Neural crest cell (in vitro differentiated cells): ENCODE results near the gene S100A11. TPM values are rescaled to one million over a fixed set of nuclear protein-coding genes. Genes with fewer than 3 reads are reported as not detected.

ENCODE experiments used
- DNase-seq: peaks from one replicate; pipeline ENCODE4 v3.0.0; 2021; ENCODE audit warnings: low read depth, mixed read lengths, low spot score
- H3K27ac Mint-ChIP-seq: one replicate; pipeline ENCODE4 v1.8.0; 2021; ENCODE audit warnings: mild to moderate bottlenecking, mixed read lengths; ENCODE audit not compliant: unreplicated experiment
- H3K27me3 Mint-ChIP-seq: 2 replicates; pipeline ENCODE4 v1.8.0; 2021; ENCODE audit warnings: low read depth, mild to moderate bottlenecking, mixed read lengths
- H3K36me3 Mint-ChIP-seq: 2 replicates; pipeline ENCODE4 v1.8.0; 2021; ENCODE audit warnings: low read depth, mild to moderate bottlenecking, mixed read lengths
- H3K4me1 Mint-ChIP-seq: 2 replicates; pipeline ENCODE4 v1.8.0; 2021; ENCODE audit warnings: mixed read lengths
- H3K4me3 Mint-ChIP-seq: one replicate; pipeline ENCODE4 v1.8.0; 2021; ENCODE audit warnings: mild to moderate bottlenecking, mixed read lengths
- H3K9me3 Mint-ChIP-seq: 2 replicates; pipeline ENCODE4 v1.8.0; 2021; ENCODE audit warnings: mixed read lengths
- CTCF ChIP-seq: fragments of 200-600 bp; sonication (generic); conservative IDR thresholded peaks from 2 replicates; pipeline ENCODE4 v1.5.0; 2021; ENCODE audit warnings: antibody characterized with exemption, mild to moderate bottlenecking
- total RNA-seq: library from RNA; stranded (reverse); gene quantifications from 2 replicates; pipeline ENCODE4 v1.2.1, GENCODE V29; 2021

S100A11 gene
- total RNA-seq, 1 donor from 2014 or later: 41.6 TPM

DNA sequence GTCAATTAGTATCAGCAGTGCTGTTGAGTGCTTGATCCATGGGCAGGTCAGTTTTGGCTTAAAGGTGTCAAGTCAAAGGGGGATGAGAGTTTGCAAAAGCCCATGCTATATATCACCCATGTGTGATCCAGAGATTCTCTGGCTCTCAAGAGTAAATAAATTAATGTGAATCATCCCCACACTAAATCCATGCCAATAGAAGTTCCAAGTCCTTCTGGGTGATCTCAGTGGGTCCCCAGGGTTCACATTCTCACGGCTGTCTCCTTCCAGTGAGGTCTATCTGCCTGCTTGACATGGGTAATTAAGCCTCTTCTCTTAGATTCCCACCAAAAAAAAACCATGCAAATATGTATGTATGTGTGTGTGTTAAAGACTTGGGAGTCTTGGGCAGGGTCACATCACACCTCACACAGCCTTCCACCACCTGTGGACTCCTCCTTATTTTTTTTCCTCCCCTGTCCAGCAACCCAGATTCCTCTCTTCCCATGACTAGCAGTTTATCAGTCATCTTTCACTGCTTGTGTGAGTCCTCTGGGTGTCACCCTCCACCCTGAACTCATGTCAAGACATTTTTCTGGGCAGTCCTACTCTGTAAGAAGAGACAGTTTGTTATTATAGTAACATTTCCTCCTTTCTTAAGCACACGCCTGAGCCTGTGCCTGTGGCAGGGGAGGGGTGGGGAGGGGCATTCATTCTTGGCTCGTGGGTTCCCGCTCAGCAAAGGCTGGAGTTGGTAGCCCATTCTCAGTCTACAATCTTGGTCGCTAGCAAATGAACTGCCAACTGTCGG lies 14.3 kb upstream of the S100A11 start:
- H3K4me3 Mint-ChIP-seq: no peak overlapping the region
- peaks cover 53% of the 10 kb centered on the region for H3K27me3 Mint-ChIP-seq
- no peaks in the 10 kb centered on the region for H3K36me3 Mint-ChIP-seq
- no peaks in the 10 kb centered on the region for H3K9me3 Mint-ChIP-seq
- no peak for DNase-seq
- no peak for TF ChIP-seq CTCF
- H3K27ac Mint-ChIP-seq: no peak overlapping the region
- H3K4me1 Mint-ChIP-seq: peaks cover 15% of the 10 kb centered on the region

GRCh38 chr1:152049291-152050083 lies 12.7 kb upstream of the S100A11 start:
- TF ChIP-seq CTCF: no peak
- H3K27me3 Mint-ChIP-seq: peaks cover 41% of the 10 kb centered on the region
- H3K4me3 Mint-ChIP-seq: no peak overlapping the region
- H3K4me1 Mint-ChIP-seq: peaks cover 15% of the 10 kb centered on the region
- H3K27ac Mint-ChIP-seq: no peak overlapping the region
- DNase-seq: no peak
- H3K36me3 Mint-ChIP-seq: no peaks in the 10 kb centered on the region
- no peaks in the 10 kb centered on the region for H3K9me3 Mint-ChIP-seq

DNA sequence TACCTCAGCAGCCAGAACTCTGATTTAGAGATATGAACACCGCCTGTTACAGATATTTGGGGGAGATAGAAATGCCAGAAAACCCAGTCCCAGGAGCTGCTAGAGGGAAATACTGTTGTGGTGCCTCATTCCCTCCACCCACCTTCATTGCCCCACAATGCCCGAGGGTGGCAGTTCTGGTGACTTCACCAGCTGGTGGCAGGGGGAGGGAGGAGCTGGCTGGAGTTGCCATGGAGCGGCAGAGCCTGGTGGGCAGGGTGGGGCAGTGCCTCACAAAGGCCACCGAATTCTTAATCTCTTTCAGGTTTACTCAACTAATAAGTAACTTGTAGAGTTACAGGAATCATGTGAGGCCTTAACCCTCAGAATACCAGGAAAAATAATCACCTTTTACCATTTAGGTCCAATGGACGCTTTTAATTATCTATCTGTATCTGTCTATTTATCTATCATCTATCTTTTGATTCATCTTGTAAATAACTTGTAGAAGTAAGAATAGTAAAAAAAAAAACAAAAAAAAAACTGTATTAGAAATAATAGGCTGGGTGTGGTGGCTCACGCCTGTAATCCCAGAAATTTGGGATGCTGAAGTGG lies 11.7 kb upstream of the S100A11 start:
- Mint-ChIP-seq H3K9me3 (no peaks in the 10 kb centered on the region), H3K36me3 (no peaks in the 10 kb centered on the region), H3K27me3 (peaks cover 38% of the 10 kb centered on the region), H3K27ac (peak overlapping the region; percentile 96), H3K4me1 (peaks cover 19% of the 10 kb centered on the region), H3K4me3 (peak overlapping the region; percentile 60)
- no peak for TF ChIP-seq CTCF
- no peak for DNase-seq

DNA sequence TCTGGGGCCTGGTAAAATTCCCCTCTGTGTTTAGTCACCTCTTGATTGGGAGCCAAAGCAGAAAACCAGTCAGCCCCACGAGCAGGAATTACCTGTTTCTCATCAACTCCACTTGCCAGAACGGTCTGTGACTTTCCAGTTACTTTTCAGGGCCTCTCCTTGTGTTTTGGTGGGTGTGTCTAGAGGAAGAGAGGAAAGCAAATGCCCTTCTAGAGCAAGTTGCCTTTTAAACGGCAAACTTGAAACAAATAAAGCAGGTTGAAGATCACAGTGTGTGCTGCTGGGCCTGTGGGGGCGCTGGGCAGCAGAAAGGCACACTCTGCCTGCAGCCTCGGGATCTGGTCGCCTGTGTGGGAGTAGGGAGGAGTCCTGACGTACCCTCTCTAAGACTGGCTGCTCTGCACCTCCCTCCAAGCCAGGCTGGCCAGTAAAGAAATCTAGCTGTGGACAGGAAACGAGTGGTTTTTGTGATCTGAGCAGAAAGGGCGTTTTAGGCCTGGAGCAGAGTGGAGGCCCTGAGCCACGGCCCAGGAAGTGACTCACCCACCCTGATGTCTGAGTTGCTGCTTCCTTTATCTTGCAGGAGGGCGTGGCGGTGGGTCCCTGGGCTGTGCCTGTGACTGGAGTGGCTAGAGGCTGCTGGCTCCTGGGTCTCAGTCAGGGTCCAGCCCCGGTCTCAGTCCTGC lies 11.1 kb upstream of the S100A11 start:
- peak; percentile 68 for DNase-seq
- Mint-ChIP-seq H3K27ac (peak overlapping the region; percentile 96), H3K4me3 (peak overlapping the region; percentile 60), H3K9me3 (no peaks in the 10 kb centered on the region), H3K4me1 (peaks cover 19% of the 10 kb centered on the region), H3K36me3 (no peaks in the 10 kb centered on the region), H3K27me3 (peaks cover 31% of the 10 kb centered on the region)
- TF ChIP-seq CTCF: peak; percentile 67

- peaks cover 26% of the 10 kb centered on the region for H3K27me3 Mint-ChIP-seq
- peak overlapping the region; percentile 96 for H3K27ac Mint-ChIP-seq
- H3K9me3 Mint-ChIP-seq: no peaks in the 10 kb centered on the region
- peak overlapping the region; percentile 60 for H3K4me3 Mint-ChIP-seq
- no peaks in the 10 kb centered on the region for H3K36me3 Mint-ChIP-seq
- no peak for TF ChIP-seq CTCF
- no peak for DNase-seq
- H3K4me1 Mint-ChIP-seq: peaks cover 19% of the 10 kb centered on the region
Measured at GRCh38 chr1:152047413-152047729, 10.6 kb upstream of the S100A11 start.
